Measurements from ENCODE around the gene APBA1. TPM values are rescaled to one million over a fixed set of nuclear protein-coding genes. Genes with fewer than 3 reads are reported as not detected.

Gene APBA1
- polyA plus RNA-seq, 1 experiment = 4.6 TPM

- Histone ChIP-seq H3K27me3 (ENCODE audit: control insufficient read depth, insufficient read depth, low read length) (no peaks in the 10 kb centered on the region), H3K36me3 (ENCODE audit: control insufficient read depth, insufficient read depth, low read length) (no peaks in the 10 kb centered on the region), H3K4me3 (ENCODE audit: low read depth, low read length) (no peak overlapping the region)
- ChIA-PET POLR2A (no interaction called here), CTCF (interaction anchor here (0.5 to 0.8 kb wide), 2 partner anchors 40 to 91 kb away, joined by 3 read pairs; no protein-coding TSS in a partner anchor)
- TF ChIP-seq, protein P1, sequence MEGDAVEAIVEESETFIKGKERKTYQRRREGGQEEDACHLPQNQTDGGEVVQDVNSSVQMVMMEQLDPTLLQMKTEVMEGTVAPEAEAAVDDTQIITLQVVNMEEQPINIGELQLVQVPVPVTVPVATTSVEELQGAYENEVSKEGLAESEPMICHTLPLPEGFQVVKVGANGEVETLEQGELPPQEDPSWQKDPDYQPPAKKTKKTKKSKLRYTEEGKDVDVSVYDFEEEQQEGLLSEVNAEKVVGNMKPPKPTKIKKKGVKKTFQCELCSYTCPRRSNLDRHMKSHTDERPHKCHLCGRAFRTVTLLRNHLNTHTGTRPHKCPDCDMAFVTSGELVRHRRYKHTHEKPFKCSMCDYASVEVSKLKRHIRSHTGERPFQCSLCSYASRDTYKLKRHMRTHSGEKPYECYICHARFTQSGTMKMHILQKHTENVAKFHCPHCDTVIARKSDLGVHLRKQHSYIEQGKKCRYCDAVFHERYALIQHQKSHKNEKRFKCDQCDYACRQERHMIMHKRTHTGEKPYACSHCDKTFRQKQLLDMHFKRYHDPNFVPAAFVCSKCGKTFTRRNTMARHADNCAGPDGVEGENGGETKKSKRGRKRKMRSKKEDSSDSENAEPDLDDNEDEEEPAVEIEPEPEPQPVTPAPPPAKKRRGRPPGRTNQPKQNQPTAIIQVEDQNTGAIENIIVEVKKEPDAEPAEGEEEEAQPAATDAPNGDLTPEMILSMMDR (IDR thresholded peaks at IDR 0.05; ENCODE audit: insufficient read depth, low read depth, low read length) = no peak
- DNase-seq (ENCODE audit: low read depth) = no peak
Observed at GRCh38 chr9:69513141-69513820, 158.9 kb downstream of the APBA1 start.

- POLR2A ChIA-PET = no interaction called here
- Histone ChIP-seq H3K27me3 (ENCODE audit: control insufficient read depth, insufficient read depth, low read length) (no peaks in the 10 kb centered on the region), H3K36me3 (ENCODE audit: control insufficient read depth, insufficient read depth, low read length) (no peaks in the 10 kb centered on the region), H3K4me3 (ENCODE audit: low read depth, low read length) (no peak overlapping the region)
- CTCF ChIA-PET = no interaction called here
- TF ChIP-seq, protein P1 (IDR thresholded peaks at IDR 0.05; ENCODE audit: insufficient read depth, low read depth, low read length) = no peak
- DNase-seq (ENCODE audit: low read depth) = no peak
Observed at GRCh38 chr9:69504058-69504457, 168.1 kb downstream of the APBA1 start.

DNA sequence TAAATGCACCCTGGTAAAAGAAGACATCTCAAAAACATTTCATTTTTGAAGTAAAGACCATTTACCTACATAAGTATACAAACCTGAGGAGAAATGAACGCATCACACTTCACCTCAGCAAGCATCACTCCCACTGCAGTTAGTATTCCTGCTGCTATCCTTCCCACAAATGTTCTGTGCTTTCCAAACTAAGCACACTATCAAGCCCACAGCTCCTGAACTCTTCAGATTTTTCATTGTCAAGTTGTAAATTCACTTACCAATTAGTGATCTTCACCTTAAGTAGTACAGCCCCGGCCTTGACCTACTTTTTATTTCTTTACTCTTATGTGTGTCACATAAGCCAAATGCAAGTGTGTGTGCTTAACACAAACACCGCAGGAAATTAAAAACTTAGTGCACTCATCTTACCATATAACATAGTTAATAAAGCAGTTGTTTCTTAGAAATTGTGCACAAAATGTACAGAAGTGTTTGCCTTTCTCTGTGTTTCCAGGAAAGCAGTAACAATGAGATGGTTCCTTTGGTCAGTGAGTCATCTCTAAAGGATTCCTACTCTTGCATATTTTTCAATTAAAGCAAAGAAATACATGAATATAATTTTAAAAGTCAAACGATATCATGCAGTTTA is 169.4 kb downstream of the APBA1 start:
- ChIA-PET CTCF (interaction anchor here (1.2 kb wide), 1 partner anchor 11 kb away, joined by 3 read pairs; no protein-coding TSS in a partner anchor), POLR2A (no interaction called here)
- TF ChIP-seq, protein P1 (IDR thresholded peaks at IDR 0.05; ENCODE audit: insufficient read depth, low read depth, low read length) = no peak
- no peaks in the 10 kb centered on the region for H3K27me3 ChIP-seq (ENCODE audit: control insufficient read depth, insufficient read depth, low read length)
- H3K4me3 ChIP-seq (ENCODE audit: low read depth, low read length) = no peak overlapping the region
- no peaks in the 10 kb centered on the region for H3K36me3 ChIP-seq (ENCODE audit: control insufficient read depth, insufficient read depth, low read length)
- DNase-seq (ENCODE audit: low read depth) = no peak

DNA sequence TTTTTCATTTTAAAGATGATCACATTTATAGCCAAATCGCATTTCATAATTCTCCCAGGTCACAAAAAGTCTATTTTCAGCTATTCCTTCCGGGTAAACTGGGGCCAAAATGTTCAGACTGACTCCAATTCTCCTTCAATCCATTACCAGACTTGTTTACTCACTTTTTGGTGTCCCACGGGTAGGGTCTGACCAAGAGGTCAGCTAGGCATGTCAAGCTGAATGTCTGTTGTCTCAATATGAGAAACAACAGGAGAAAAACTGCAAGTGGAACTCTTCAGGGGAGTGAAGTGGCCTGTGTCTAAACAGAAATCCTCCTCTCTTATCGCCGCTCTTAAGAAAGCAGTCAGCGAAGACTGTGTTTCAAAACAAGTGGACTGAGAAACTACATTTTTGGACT is 171.3 kb downstream of the APBA1 start:
- TF ChIP-seq, protein P1 (IDR thresholded peaks at IDR 0.05; ENCODE audit: insufficient read depth, low read depth, low read length) = no peak
- Histone ChIP-seq H3K36me3 (ENCODE audit: control insufficient read depth, insufficient read depth, low read length) (no peaks in the 10 kb centered on the region), H3K27me3 (ENCODE audit: control insufficient read depth, insufficient read depth, low read length) (no peaks in the 10 kb centered on the region), H3K4me3 (ENCODE audit: low read depth, low read length) (no peak overlapping the region)
- POLR2A ChIA-PET = no interaction called here
- no peak for DNase-seq (ENCODE audit: low read depth)
- CTCF ChIA-PET = no interaction called here

DNA sequence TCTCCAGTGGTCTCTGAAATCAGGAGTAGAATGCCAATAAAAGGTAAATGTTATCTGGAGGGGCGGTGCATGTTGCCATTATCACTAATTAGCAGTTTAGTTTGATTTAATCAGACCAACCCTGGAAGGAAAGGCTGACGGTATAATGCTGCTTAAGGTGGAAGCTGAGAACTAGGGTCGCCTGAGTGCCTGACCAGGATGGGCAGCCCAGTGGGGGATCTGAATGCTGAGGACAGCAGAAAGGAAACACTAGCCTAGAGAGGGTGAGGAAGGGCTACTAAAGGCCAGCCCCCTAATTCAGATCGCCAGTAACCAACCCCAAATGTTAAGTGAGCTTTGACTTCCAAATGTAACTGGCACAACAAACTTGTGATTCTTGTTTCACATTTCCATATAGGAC is 172.2 kb downstream of the APBA1 start:
- CTCF ChIA-PET = no interaction called here
- H3K4me3 ChIP-seq (ENCODE audit: low read depth, low read length) = no peak overlapping the region
- POLR2A ChIA-PET = no interaction called here
- no peaks in the 10 kb centered on the region for H3K36me3 ChIP-seq (ENCODE audit: control insufficient read depth, insufficient read depth, low read length)
- no peaks in the 10 kb centered on the region for H3K27me3 ChIP-seq (ENCODE audit: control insufficient read depth, insufficient read depth, low read length)
- DNase-seq (ENCODE audit: low read depth) = no peak
- TF ChIP-seq, protein P1 (IDR thresholded peaks at IDR 0.05; ENCODE audit: insufficient read depth, low read depth, low read length) = no peak

All from BJ (cell line).